PFSK-1 (cell line): ENCODE results near the gene GLRA2.
A peak's percentile ranks its signal among the peaks of the same experiment; 100 is the strongest.

Experiments used
- FOXP2 ChIP-seq: optimal IDR thresholded peaks from 2 replicates; pipeline ENCODE3; 2011; ENCODE audit warnings: borderline replicate concordance, control low read depth, inconsistent platforms; ENCODE audit not compliant: insufficient read depth; ENCODE audit errors: extremely low read length, extremely low read depth
- POLR2AphosphoS5 ChIP-seq: IDR thresholded peaks from 2 replicates; pipeline ENCODE4 v1.6.1; 2012; ENCODE audit warnings: low read depth, mild to moderate bottlenecking, control low read depth, low read length, moderate library complexity
- SIN3A ChIP-seq: IDR thresholded peaks from 2 replicates; pipeline ENCODE4 v1.6.1; 2012; ENCODE audit warnings: mild to moderate bottlenecking, low read length, moderate library complexity, borderline replicate concordance; ENCODE audit not compliant: insufficient read depth
- TAF1 ChIP-seq: IDR thresholded peaks from 2 replicates; pipeline ENCODE4 v1.6.1; 2012; ENCODE audit warnings: low read length, control low read depth, borderline replicate concordance; ENCODE audit not compliant: insufficient read depth
- TF ChIP-seq, protein P1 (sequence below), 2 experiments: IDR thresholded peaks; 2 replicates each; pipeline versions ENCODE4 v1.6.1 to v1.8.0; 2011 to 2012; ENCODE audit warnings: low read depth in 2 of 2, low read length in 2 of 2, control low read depth in 1 of 2, inconsistent platforms in 1 of 2, mild to moderate bottlenecking in 1 of 2, moderate library complexity in 1 of 2; ENCODE audit not compliant: insufficient read depth in 1 of 2

The GLRA2 gene

DNA sequence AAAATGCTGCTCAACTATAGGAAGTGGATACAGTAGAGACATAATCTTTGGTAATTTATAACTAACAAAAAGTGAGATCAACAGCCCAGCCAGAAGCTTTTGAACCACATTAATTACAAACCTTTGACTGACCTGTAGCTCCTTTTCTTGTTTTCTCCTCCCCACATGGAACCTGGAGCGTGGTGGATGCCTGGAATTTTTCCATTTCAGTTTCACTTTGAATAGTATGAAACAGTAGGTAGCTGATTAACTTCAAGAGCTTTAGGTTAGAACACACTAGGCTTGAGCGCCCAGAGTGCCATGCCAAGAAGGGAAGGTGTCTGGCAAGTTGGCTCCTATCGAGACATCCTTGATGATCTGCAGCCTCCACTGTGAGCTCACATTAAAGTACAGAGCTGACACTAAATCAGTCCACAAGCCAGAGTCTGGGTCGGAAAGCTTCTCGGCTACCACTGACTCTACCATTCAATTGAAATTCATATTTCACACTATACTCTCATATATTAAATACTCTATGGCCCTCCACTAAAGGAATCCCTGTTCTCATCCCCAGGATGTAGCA is 143.4 kb downstream of the GLRA2 start:
- TF ChIP-seq, protein P1, sequence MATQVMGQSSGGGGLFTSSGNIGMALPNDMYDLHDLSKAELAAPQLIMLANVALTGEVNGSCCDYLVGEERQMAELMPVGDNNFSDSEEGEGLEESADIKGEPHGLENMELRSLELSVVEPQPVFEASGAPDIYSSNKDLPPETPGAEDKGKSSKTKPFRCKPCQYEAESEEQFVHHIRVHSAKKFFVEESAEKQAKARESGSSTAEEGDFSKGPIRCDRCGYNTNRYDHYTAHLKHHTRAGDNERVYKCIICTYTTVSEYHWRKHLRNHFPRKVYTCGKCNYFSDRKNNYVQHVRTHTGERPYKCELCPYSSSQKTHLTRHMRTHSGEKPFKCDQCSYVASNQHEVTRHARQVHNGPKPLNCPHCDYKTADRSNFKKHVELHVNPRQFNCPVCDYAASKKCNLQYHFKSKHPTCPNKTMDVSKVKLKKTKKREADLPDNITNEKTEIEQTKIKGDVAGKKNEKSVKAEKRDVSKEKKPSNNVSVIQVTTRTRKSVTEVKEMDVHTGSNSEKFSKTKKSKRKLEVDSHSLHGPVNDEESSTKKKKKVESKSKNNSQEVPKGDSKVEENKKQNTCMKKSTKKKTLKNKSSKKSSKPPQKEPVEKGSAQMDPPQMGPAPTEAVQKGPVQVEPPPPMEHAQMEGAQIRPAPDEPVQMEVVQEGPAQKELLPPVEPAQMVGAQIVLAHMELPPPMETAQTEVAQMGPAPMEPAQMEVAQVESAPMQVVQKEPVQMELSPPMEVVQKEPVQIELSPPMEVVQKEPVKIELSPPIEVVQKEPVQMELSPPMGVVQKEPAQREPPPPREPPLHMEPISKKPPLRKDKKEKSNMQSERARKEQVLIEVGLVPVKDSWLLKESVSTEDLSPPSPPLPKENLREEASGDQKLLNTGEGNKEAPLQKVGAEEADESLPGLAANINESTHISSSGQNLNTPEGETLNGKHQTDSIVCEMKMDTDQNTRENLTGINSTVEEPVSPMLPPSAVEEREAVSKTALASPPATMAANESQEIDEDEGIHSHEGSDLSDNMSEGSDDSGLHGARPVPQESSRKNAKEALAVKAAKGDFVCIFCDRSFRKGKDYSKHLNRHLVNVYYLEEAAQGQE (IDR thresholded peaks at IDR 0.05; ENCODE audit: insufficient read depth in 1 of 2, low read depth in 2 of 2, low read length in 2 of 2): no peak
- TF ChIP-seq FOXP2 (no peak), TAF1 (no peak), POLR2AphosphoS5 (no peak), SIN3A (no peak)

DNA sequence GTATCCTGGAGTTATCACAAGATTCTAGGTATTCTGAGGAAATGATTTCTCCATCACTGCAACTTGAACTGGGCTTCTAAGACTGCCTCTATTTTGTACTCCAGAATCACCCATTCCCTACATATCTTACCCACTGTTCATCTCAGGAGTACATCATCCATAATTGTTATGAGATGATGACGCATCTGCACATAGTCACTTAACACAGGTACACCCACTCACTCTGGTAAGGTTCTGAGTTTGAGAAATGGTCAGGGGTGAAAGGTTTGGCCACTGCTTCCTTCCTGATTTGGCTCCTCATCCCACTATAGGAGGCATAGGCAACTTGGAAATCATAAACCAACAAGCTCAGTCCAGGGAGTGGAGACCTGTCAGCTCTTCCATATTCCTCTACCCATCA is 143.9 kb downstream of the GLRA2 start:
- no peak for TF ChIP-seq POLR2AphosphoS5
- no peak for TF ChIP-seq TAF1
- TF ChIP-seq, protein P1 (IDR thresholded peaks at IDR 0.05; ENCODE audit: insufficient read depth in 1 of 2, low read depth in 2 of 2, low read length in 2 of 2): no peak
- TF ChIP-seq SIN3A: no peak
- no peak for TF ChIP-seq FOXP2

DNA sequence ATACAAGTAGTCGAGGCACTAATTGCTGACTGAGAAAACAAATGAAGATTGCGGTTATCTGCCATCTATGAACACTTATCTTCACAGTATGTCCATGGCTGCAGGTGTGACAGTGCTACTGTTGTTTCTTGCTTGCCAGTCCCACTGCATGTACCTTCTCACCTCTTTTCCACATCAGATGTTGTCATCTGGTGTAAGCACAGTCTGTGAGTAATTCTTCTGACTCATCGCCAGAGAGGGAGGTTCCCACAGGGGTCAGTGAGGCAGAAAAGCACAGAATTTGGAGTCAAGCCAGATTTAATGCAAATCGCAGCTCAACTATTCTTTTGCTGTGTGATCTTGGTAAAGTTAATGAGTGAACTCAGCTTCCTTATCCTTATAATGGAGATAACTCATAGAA is 144.4 kb downstream of the GLRA2 start:
- TF ChIP-seq POLR2AphosphoS5 (no peak), FOXP2 (peak; percentile 26)

DNA sequence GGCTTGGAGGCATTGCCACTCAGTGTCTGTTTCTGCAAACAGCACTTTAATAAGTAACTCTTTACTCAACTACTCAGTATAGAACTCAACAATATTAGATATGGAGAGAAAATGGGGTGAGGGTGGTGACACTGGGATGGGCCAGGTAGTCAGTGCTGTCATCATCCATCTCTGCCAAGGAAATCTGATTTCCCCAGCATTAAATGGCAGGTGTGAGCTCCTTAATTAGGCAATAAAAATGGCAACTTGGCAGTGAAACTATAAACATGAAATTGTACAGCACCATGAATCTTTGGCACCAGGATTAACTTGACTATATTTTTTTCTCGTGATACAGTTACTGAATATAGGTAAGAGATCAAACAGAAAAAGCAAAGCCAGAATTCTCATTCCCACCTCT is 146.2 kb downstream of the GLRA2 start:
- TF ChIP-seq POLR2AphosphoS5 (no peak), TAF1 (no peak)

DNA sequence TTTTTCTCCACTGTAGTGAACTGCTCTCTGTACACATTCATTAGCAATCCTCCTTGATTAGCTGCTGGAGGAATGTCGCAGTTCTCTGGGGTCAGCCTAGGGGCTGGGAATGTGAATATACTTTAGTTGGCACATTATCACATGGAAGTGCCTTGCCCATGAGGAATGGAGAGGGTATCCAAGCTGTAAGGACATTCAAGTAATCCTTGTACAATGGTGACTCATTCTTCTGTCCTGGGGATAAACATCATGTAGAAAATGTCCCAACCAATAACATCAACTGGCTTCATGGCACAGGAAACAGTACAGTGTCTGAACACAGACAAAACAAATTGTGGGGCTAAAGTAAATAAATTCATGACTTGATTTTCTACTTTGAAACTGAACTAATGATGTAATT is 147.1 kb downstream of the GLRA2 start:
- TF ChIP-seq POLR2AphosphoS5 (no peak), SIN3A (no peak), TAF1 (no peak), FOXP2 (no peak)
- TF ChIP-seq, protein P1 (IDR thresholded peaks at IDR 0.05; ENCODE audit: insufficient read depth in 1 of 2, low read depth in 2 of 2, low read length in 2 of 2): no peak

DNA sequence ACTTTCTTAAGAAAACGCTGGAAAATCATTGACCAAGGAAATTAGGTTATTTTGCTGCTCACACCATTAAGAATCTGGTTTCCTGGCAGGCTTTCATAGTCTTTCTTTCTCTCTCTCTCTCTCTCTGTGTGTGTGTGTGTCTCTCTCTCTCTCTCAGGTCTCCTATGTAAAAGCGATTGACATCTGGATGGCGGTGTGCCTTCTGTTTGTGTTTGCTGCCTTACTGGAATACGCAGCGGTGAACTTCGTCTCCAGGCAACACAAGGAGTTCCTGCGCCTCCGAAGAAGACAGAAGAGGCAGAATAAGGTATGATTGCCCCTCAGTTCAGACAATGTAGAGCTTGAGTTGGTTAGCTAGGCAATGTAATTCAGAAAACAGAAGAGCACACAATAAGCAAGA is 161.2 kb downstream of the GLRA2 start:
- TF ChIP-seq FOXP2 (no peak), POLR2AphosphoS5 (no peak), SIN3A (no peak), TAF1 (no peak)
- TF ChIP-seq, protein P1 (IDR thresholded peaks at IDR 0.05; ENCODE audit: insufficient read depth in 1 of 2, low read depth in 2 of 2, low read length in 2 of 2): no peak
